PC-9 (cell line): ENCODE data around the gene TMEM242. TPM values are rescaled to one million over a fixed set of nuclear protein-coding genes. Genes with fewer than 3 reads are reported as not detected.
A peak's percentile ranks its signal among the peaks of the same experiment; 100 is the strongest.

Experiments used
- BruUV-seq: library from RNA; stranded (reverse); fragments of 400-500 nt; replicated peaks from 2 replicates; lab custom pipeline; 2021; lab: Mats Ljungman, UMichigan
- CTCF ChIA-PET: fragments of 300-600 bp; sonication (Branson Sonifier 250); formaldehyde crosslinking; loops from one replicate; lab custom pipeline; 2022; ENCODE audit warnings: antibody characterized with exemption; lab: Charles Lee
- POLR2A ChIA-PET: fragments of 300-600 bp; sonication (Branson Sonifier 250); formaldehyde crosslinking; loops from one replicate; lab custom pipeline; 2022; ENCODE audit warnings: antibody characterized with exemption; ENCODE audit not compliant: unreplicated experiment; lab: Charles Lee
- DNase-seq, 2 experiments: peaks; one replicate each; pipeline versions ENCODE4 v3.0.0 to v3.0.0-alpha.2; 2015 to 2022; ENCODE audit warnings: mixed read lengths in 1 of 2
- H2AFZ ChIP-seq: fragments of 200-600 bp; sonication (generic); 2 replicates; pipeline ENCODE4 v1.8.1; 2017; ENCODE audit warnings: antibody characterized with exemption
- H3F3A ChIP-seq: fragments of 200-600 bp; sonication (generic); 2 replicates; pipeline ENCODE4 v1.8.1; 2017; ENCODE audit warnings: antibody characterized with exemption, mild to moderate bottlenecking, low read depth; ENCODE audit not compliant: insufficient read depth
- H3K27ac ChIP-seq: fragments of 200-600 bp; sonication (generic); 2 replicates; pipeline ENCODE4 v1.6.1; 2016; ENCODE audit warnings: mixed run types
- H3K27me3 ChIP-seq: fragments of 200-600 bp; sonication (generic); 2 replicates; pipeline ENCODE4 v1.6.1; 2016; ENCODE audit warnings: low read depth, mixed run types; ENCODE audit not compliant: insufficient read depth
- H3K36me3 ChIP-seq: fragments of 200-600 bp; sonication (generic); 2 replicates; pipeline ENCODE4 v1.6.1; 2016; ENCODE audit warnings: low read depth, mixed run types
- H3K4me1 ChIP-seq: fragments of 200-600 bp; sonication (generic); replicated peaks from 2 replicates; pipeline ENCODE4 v1.6.1; 2016; ENCODE audit warnings: mixed run types; ENCODE audit not compliant: insufficient read depth
- H3K4me2 ChIP-seq: fragments of 200-600 bp; sonication (generic); 2 replicates; pipeline ENCODE4 v1.6.1; 2017; ENCODE audit warnings: mixed run types
- H3K4me3 ChIP-seq: fragments of 200-600 bp; sonication (generic); 2 replicates; pipeline ENCODE4 v1.6.1; 2016; ENCODE audit warnings: mixed run types
- H3K79me2 ChIP-seq: fragments of 200-600 bp; sonication (generic); 2 replicates; pipeline ENCODE4 v1.6.1; 2017; ENCODE audit warnings: low read depth, mixed run types
- H3K9me2 ChIP-seq: fragments of 200-600 bp; sonication (generic); 2 replicates; pipeline ENCODE4 v1.8.1; 2017; ENCODE audit warnings: mild to moderate bottlenecking; ENCODE audit not compliant: insufficient read depth
- H3K9me3 ChIP-seq: fragments of 200-600 bp; sonication (generic); 2 replicates; pipeline ENCODE4 v1.8.1; 2016; ENCODE audit warnings: low read depth; ENCODE audit not compliant: insufficient read depth
- H4K20me1 ChIP-seq: fragments of 200-600 bp; sonication (generic); 2 replicates; pipeline ENCODE4 v1.8.1; 2017; ENCODE audit not compliant: insufficient read depth
- EZH2 ChIP-seq: fragments of 200-600 bp; sonication (generic); IDR thresholded peaks from 2 replicates; pipeline ENCODE4 v1.8.0; 2017; ENCODE audit warnings: antibody characterized with exemption, low read depth
- intact Hi-C: fragments of 100-400 bp; cut with micrococcal nuclease; formaldehyde crosslinking; loops from one replicate; pipeline ENCODE4 v1.10.0; 2022; ENCODE audit not compliant: unreplicated experiment
- total RNA-seq: library from RNA; stranded (reverse); gene quantifications from 2 replicates; pipeline ENCODE4 v1.2.3, GENCODE V29; 2021
- TF ChIP-seq, protein P1 (sequence below): fragments of 200-600 bp; sonication (generic); conservative IDR thresholded peaks from 2 replicates; pipeline ENCODE4 v1.6.1; 2017; ENCODE audit warnings: mixed run types, antibody characterized with exemption, mild to moderate bottlenecking, moderate library complexity

TMEM242 gene
- total RNA-seq, 1 experiment from 2014 or later, result 8.1 TPM

GRCh38 chr6:157323966-157324300 is 614 bp upstream of the TMEM242 start:
- Histone ChIP-seq H3F3A (no peaks in the 10 kb centered on the region; the same call in 1 of the 2 replicates), H3K9me2 (no peaks in the 10 kb centered on the region), H3K27me3 (no peaks in the 10 kb centered on the region), H3K36me3 (peaks cover 5% of the 10 kb centered on the region), H3K27ac (peak overlapping the region; percentile 64), H2AFZ (peak overlapping the region; percentile 96), H3K9me3 (no peaks in the 10 kb centered on the region), H3K4me3 (peak overlapping the region; percentile 97), H3K4me1 (peaks cover 28% of the 10 kb centered on the region), H3K4me2 (peak overlapping the region; percentile 98), H4K20me1 (no peaks in the 10 kb centered on the region), H3K79me2 (peaks cover 17% of the 10 kb centered on the region)
- DNase-seq, result peak; percentile 70 to 72
- intact Hi-C loops, result loop anchor here (1.0 to 10.0 kb wide), 2 partner anchors 56 to 441 kb away; no protein-coding TSS in a partner anchor
- ChIA-PET CTCF (interaction anchor here (0.6 to 2.3 kb wide), 2 partner anchors 9 to 140 kb away, joined by 3 to 12 read pairs; no protein-coding TSS in a partner anchor), POLR2A (interaction anchor here (0.7 kb wide), 1 partner anchor 82 kb away, joined by 3 read pairs; no protein-coding TSS in a partner anchor)
- TF ChIP-seq, protein P1, sequence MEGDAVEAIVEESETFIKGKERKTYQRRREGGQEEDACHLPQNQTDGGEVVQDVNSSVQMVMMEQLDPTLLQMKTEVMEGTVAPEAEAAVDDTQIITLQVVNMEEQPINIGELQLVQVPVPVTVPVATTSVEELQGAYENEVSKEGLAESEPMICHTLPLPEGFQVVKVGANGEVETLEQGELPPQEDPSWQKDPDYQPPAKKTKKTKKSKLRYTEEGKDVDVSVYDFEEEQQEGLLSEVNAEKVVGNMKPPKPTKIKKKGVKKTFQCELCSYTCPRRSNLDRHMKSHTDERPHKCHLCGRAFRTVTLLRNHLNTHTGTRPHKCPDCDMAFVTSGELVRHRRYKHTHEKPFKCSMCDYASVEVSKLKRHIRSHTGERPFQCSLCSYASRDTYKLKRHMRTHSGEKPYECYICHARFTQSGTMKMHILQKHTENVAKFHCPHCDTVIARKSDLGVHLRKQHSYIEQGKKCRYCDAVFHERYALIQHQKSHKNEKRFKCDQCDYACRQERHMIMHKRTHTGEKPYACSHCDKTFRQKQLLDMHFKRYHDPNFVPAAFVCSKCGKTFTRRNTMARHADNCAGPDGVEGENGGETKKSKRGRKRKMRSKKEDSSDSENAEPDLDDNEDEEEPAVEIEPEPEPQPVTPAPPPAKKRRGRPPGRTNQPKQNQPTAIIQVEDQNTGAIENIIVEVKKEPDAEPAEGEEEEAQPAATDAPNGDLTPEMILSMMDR, result 0 out of 2 replicates have a peak, but pooled peaks have one; percentile 5
- TF ChIP-seq EZH2, result no peak
- TSS peak; percentile 86 for BruUV-seq

- Histone ChIP-seq H3K36me3 (peaks cover 5% of the 10 kb centered on the region), H3K4me2 (peak overlapping the region; percentile 98), H3K4me1 (peaks cover 17% of the 10 kb centered on the region), H3K9me2 (no peaks in the 10 kb centered on the region), H2AFZ (peak overlapping the region; percentile 96), H3F3A (peaks cover under 1% of the 10 kb centered on the region), H3K9me3 (no peaks in the 10 kb centered on the region), H3K79me2 (peaks cover 17% of the 10 kb centered on the region), H3K27ac (peak overlapping the region; percentile 64), H3K4me3 (peak overlapping the region; percentile 97), H3K27me3 (no peaks in the 10 kb centered on the region), H4K20me1 (no peaks in the 10 kb centered on the region)
- CTCF ChIA-PET, result interaction anchor here (0.6 to 1.1 kb wide), 2 partner anchors 57 to 291 kb away, joined by 3 read pairs; no protein-coding TSS in a partner anchor
- intact Hi-C loops, result loop anchor here (1.0 to 10.0 kb wide), 2 partner anchors 57 to 442 kb away; no protein-coding TSS in a partner anchor
- TF ChIP-seq EZH2, result no peak
- TF ChIP-seq, protein P1, result no peak
- peak in 1 of 2 experiments; percentile 73 for DNase-seq
- no TSS peak for BruUV-seq
- POLR2A ChIA-PET, result interaction anchor here (0.6 to 1.0 kb wide), 3 partner anchors 21 to 604 kb away, joined by 5 read pairs; no protein-coding TSS in a partner anchor
Observed at GRCh38 chr6:157322792-157323254, 496 bp downstream of the TMEM242 start.

GRCh38 chr6:157316871-157317814 is 6.2 kb downstream of the TMEM242 start:
- ChIA-PET CTCF (interaction anchor here (1.0 kb wide), 1 partner anchor 280 kb away, joined by 3 read pairs; no protein-coding TSS in a partner anchor), POLR2A (interaction anchor here (0.9 kb wide), 1 partner anchor 12 kb away, joined by 7 read pairs; no protein-coding TSS in a partner anchor)
- H4K20me1 ChIP-seq, result no peaks in the 10 kb centered on the region
- peaks cover 7% of the 10 kb centered on the region for H3F3A ChIP-seq
- no TSS peak for BruUV-seq
- H2AFZ ChIP-seq, result no peak overlapping the region
- intact Hi-C loops, result no loop called here
- H3K9me3 ChIP-seq, result no peaks in the 10 kb centered on the region
- peaks cover 16% of the 10 kb centered on the region for H3K4me1 ChIP-seq
- peaks cover 9% of the 10 kb centered on the region for H3K36me3 ChIP-seq
- H3K9me2 ChIP-seq, result no peaks in the 10 kb centered on the region
- DNase-seq, result peak; percentile 68 to 78
- H3K79me2 ChIP-seq, result peaks cover 12% of the 10 kb centered on the region
- no peak overlapping the region for H3K4me3 ChIP-seq
- TF ChIP-seq, protein P1, result no peak
- no peak for TF ChIP-seq EZH2
- peak overlapping the region; percentile 27; the same call in 1 of the 2 replicates for H3K4me2 ChIP-seq
- H3K27me3 ChIP-seq, result no peaks in the 10 kb centered on the region
- H3K27ac ChIP-seq, result peak overlapping the region; percentile 52
